ENCODE measurements around the gene CDH12.

- TF ChIP-seq POLR2A (IDR thresholded peaks at IDR 0.05; ENCODE audit: low read length) = no peak
- TF ChIP-seq GATA1 (IDR thresholded peaks at IDR 0.05; ENCODE audit: low read depth, low read length) = no peak
Measured at GRCh38 chr5:22460189-22460588, 393.0 kb downstream of the CDH12 start.

Data from erythroblast (primary cell).